ENCODE measurements around the gene MARCO.

The MARCO gene

GRCh38 chr2:118942031-118942430 is at the start of gene MARCO:
Gene MARCO, plus strand, starts transcription at chr2:118942194. Its CDS starts 107 bp downstream, at chr2:118942301.
- DNase-seq, result no peak
- Mint-ChIP-seq H3K4me1 (no peaks in the 10 kb centered on the region), H3K4me3 (no peak within 1 kb of the TSS), H3K27me3 (no peaks in the 10 kb centered on the region), H3K36me3 (no peaks in the 10 kb centered on the region), H3K27ac (no peak within 1 kb of the TSS), H3K9me3 (no peaks in the 10 kb centered on the region)
- CTCF ChIA-PET, result no interaction called here

GRCh38 chr2:118893100-118893499 is 48.9 kb upstream of the MARCO start:
- H3K27me3 Mint-ChIP-seq, result no peaks in the 10 kb centered on the region
- CTCF ChIA-PET, result no interaction called here

GRCh38 chr2:118902266-118903028 is 39.5 kb upstream of the MARCO start:
- H3K4me1 Mint-ChIP-seq, result peaks cover 15% of the 10 kb centered on the region
- CTCF ChIA-PET, result no interaction called here
- no peak for DNase-seq
- no peaks in the 10 kb centered on the region for H3K27me3 Mint-ChIP-seq
- H3K9me3 Mint-ChIP-seq, result peaks cover 8% of the 10 kb centered on the region
- H3K27ac Mint-ChIP-seq, result peak overlapping the region; percentile 6
- no peak overlapping the region for H3K4me3 Mint-ChIP-seq
- no peaks in the 10 kb centered on the region for H3K36me3 Mint-ChIP-seq

More at GRCh38 chr2:118893100-118893499, 48.9 kb upstream of the MARCO start:
- Mint-ChIP-seq H3K9me3 (peaks cover 8% of the 10 kb centered on the region), H3K36me3 (no peaks in the 10 kb centered on the region), H3K4me1 (no peaks in the 10 kb centered on the region), H3K27ac (no peak overlapping the region), H3K4me3 (no peak overlapping the region)
- DNase-seq, result no peak

GRCh38 chr2:118903029-118903351 is 39.0 kb upstream of the MARCO start:
- Mint-ChIP-seq H3K27ac (peak overlapping the region; percentile 15), H3K9me3 (peaks cover 8% of the 10 kb centered on the region), H3K4me1 (peaks cover 15% of the 10 kb centered on the region), H3K4me3 (no peak overlapping the region), H3K36me3 (no peaks in the 10 kb centered on the region), H3K27me3 (no peaks in the 10 kb centered on the region)
- CTCF ChIA-PET, result no interaction called here
- DNase-seq, result no peak

- DNase-seq, result no peak
- CTCF ChIA-PET, result no interaction called here
- H3K27ac Mint-ChIP-seq, result peak overlapping the region; percentile 15
These were observed 38.2 kb upstream of the MARCO start for GRCh38 chr2:118903551-118904479.

GRCh38 chr2:118905206-118905605 is 36.8 kb upstream of the MARCO start:
- CTCF ChIA-PET, result no interaction called here
- Mint-ChIP-seq H3K4me1 (peaks cover 15% of the 10 kb centered on the region), H3K27ac (no peak overlapping the region), H3K9me3 (peaks cover 8% of the 10 kb centered on the region), H3K27me3 (no peaks in the 10 kb centered on the region), H3K4me3 (no peak overlapping the region), H3K36me3 (no peaks in the 10 kb centered on the region)
- DNase-seq, result no peak

More at GRCh38 chr2:118903551-118904479, 38.2 kb upstream of the MARCO start:
- H3K27me3 Mint-ChIP-seq, result no peaks in the 10 kb centered on the region
- peaks cover 8% of the 10 kb centered on the region for H3K9me3 Mint-ChIP-seq
- no peaks in the 10 kb centered on the region for H3K36me3 Mint-ChIP-seq
- H3K4me1 Mint-ChIP-seq, result peaks cover 15% of the 10 kb centered on the region
- H3K4me3 Mint-ChIP-seq, result no peak overlapping the region

GRCh38 chr2:118906186-118906585 is 35.8 kb upstream of the MARCO start:
- peaks cover 15% of the 10 kb centered on the region for H3K4me1 Mint-ChIP-seq

GRCh38 chr2:118907759-118908158 is 34.2 kb upstream of the MARCO start:
- Mint-ChIP-seq H3K27me3 (no peaks in the 10 kb centered on the region), H3K36me3 (no peaks in the 10 kb centered on the region), H3K9me3 (peaks cover 3% of the 10 kb centered on the region), H3K4me3 (no peak overlapping the region), H3K27ac (no peak overlapping the region), H3K4me1 (peaks cover 7% of the 10 kb centered on the region)
- no peak for DNase-seq
- CTCF ChIA-PET, result no interaction called here

More at GRCh38 chr2:118906186-118906585, 35.8 kb upstream of the MARCO start:
- Mint-ChIP-seq H3K4me3 (no peak overlapping the region), H3K9me3 (peaks cover 8% of the 10 kb centered on the region), H3K27ac (no peak overlapping the region), H3K36me3 (no peaks in the 10 kb centered on the region), H3K27me3 (no peaks in the 10 kb centered on the region)
- DNase-seq, result no peak
- CTCF ChIA-PET, result interaction anchor here (1.1 kb wide), 1 partner anchor 25 kb away, joined by 4 read pairs; no protein-coding TSS in a partner anchor

- Mint-ChIP-seq H3K27ac (no peak overlapping the region), H3K4me1 (no peaks in the 10 kb centered on the region), H3K36me3 (no peaks in the 10 kb centered on the region), H3K4me3 (no peak overlapping the region), H3K9me3 (no peaks in the 10 kb centered on the region), H3K27me3 (no peaks in the 10 kb centered on the region)
- CTCF ChIA-PET, result no interaction called here
- DNase-seq, result no peak
These were observed 32.8 kb upstream of the MARCO start for GRCh38 chr2:118909191-118909590.

GRCh38 chr2:118911166-118911856 is 30.7 kb upstream of the MARCO start:
- Mint-ChIP-seq H3K4me1 (no peaks in the 10 kb centered on the region), H3K4me3 (no peak overlapping the region), H3K27me3 (no peaks in the 10 kb centered on the region), H3K36me3 (no peaks in the 10 kb centered on the region), H3K9me3 (no peaks in the 10 kb centered on the region), H3K27ac (no peak overlapping the region)
- CTCF ChIA-PET, result no interaction called here
- DNase-seq, result no peak

GRCh38 chr2:118911936-118912335 is 30.1 kb upstream of the MARCO start:
- Mint-ChIP-seq H3K4me1 (no peaks in the 10 kb centered on the region), H3K27me3 (no peaks in the 10 kb centered on the region), H3K27ac (no peak overlapping the region), H3K9me3 (no peaks in the 10 kb centered on the region), H3K4me3 (no peak overlapping the region), H3K36me3 (no peaks in the 10 kb centered on the region)
- DNase-seq, result no peak
- CTCF ChIA-PET, result no interaction called here

- Mint-ChIP-seq H3K4me1 (no peaks in the 10 kb centered on the region), H3K9me3 (no peaks in the 10 kb centered on the region), H3K27ac (no peak overlapping the region), H3K4me3 (no peak overlapping the region), H3K27me3 (no peaks in the 10 kb centered on the region), H3K36me3 (no peaks in the 10 kb centered on the region)
- DNase-seq, result no peak
- CTCF ChIA-PET, result interaction anchor here (1.1 kb wide), 1 partner anchor 32 kb away, joined by 3 read pairs; no protein-coding TSS in a partner anchor
These were observed 28.7 kb upstream of the MARCO start for GRCh38 chr2:118913131-118913802.

GRCh38 chr2:118913803-118914645 is 28.0 kb upstream of the MARCO start:
- no peak overlapping the region for H3K27ac Mint-ChIP-seq
- CTCF ChIA-PET, result interaction anchor here (0.8 to 1.1 kb wide), 2 partner anchors 33 to 563 kb away, joined by 3 read pairs; no protein-coding TSS in a partner anchor
- no peaks in the 10 kb centered on the region for H3K36me3 Mint-ChIP-seq
- no peaks in the 10 kb centered on the region for H3K9me3 Mint-ChIP-seq
- H3K4me3 Mint-ChIP-seq, result no peak overlapping the region
- no peaks in the 10 kb centered on the region for H3K27me3 Mint-ChIP-seq
- DNase-seq, result no peak
- H3K4me1 Mint-ChIP-seq, result no peaks in the 10 kb centered on the region

All from activated naive CD4-positive, alpha-beta T cell treated with anti-CD3 and anti-CD28 coated beads, Interleukin-2, amount 10 ng/mL, durations not matched to agents 7 days and 5 days (primary cell).